IMR-90 (cell line): ENCODE measurements around the gene FHAD1. TPM values are rescaled to one million over a fixed set of nuclear protein-coding genes. Genes with fewer than 3 reads are reported as not detected.

ENCODE experiments used
- ATAC-seq: fragments of 200-7000 bp; cut with Tn5 transposase; 2 replicates; pipeline ENCODE4 v1.9.1; 2020; ENCODE audit warnings: low read depth, mild to moderate bottlenecking, moderate library complexity
- BruUV-seq: library from RNA; stranded (reverse); fragments of 400-500 nt; replicated peaks from 2 replicates; lab custom pipeline; 2021; lab: Mats Ljungman, UMichigan
- CTCF ChIA-PET: fragments of 300-600 bp; formaldehyde crosslinking; extraction: SDS; loops from one replicate; lab custom pipeline; 2021; ENCODE audit warnings: antibody characterized with exemption; lab: Yijun Ruan, JAX
- POLR2A ChIA-PET: fragments of 300-600 bp; sonication (Branson Sonifier 250); formaldehyde crosslinking; loops from one replicate; lab custom pipeline; 2022; ENCODE audit warnings: antibody characterized with exemption; ENCODE audit not compliant: unreplicated experiment; lab: Charles Lee
- DNase-seq: peaks from one replicate; pipeline ENCODE4 v3.0.0; 2013
- H2AFZ ChIP-seq: replicated peaks from 2 replicates; pipeline ENCODE3; 2013; ENCODE audit warnings: low read length, mild to moderate bottlenecking; ENCODE audit not compliant: poor library complexity
- H2AK5ac ChIP-seq: 2 replicates; pipeline ENCODE4 v1.6.1; 2013; ENCODE audit warnings: low read depth, low read length, inconsistent platforms
- H2AK9ac ChIP-seq: replicated peaks from 2 replicates; pipeline ENCODE3; 2013; ENCODE audit warnings: mild to moderate bottlenecking, low read depth, low read length, moderate library complexity; ENCODE audit not compliant: poor library complexity
- H2BK120ac ChIP-seq: 2 replicates; pipeline ENCODE4 v1.6.1; 2013; ENCODE audit warnings: low read depth, low read length, inconsistent platforms
- H2BK15ac ChIP-seq: 3 replicates; pipeline ENCODE4 v1.6.1; 2013; ENCODE audit warnings: low read depth, low read length, inconsistent platforms
- H2BK20ac ChIP-seq: 2 replicates; pipeline ENCODE4 v1.6.1; 2013; ENCODE audit warnings: low read depth, mild to moderate bottlenecking, inconsistent platforms, low read length, moderate library complexity
- H2BK5ac ChIP-seq: 2 replicates; pipeline ENCODE4 v1.6.1; 2013; ENCODE audit warnings: mild to moderate bottlenecking, low read depth, low read length, inconsistent platforms; ENCODE audit not compliant: poor library complexity, severe bottlenecking
- H3K14ac ChIP-seq: replicated peaks from 2 replicates; pipeline ENCODE4 v1.6.1; 2013; ENCODE audit warnings: low read depth, low read length, inconsistent platforms
- H3K18ac ChIP-seq: 2 replicates; pipeline ENCODE4 v1.6.1; 2013; ENCODE audit warnings: low read depth, low read length, control low read depth
- H3K23ac ChIP-seq: 2 replicates; pipeline ENCODE4 v1.6.1; 2013; ENCODE audit warnings: low read depth, low read length, inconsistent platforms
- H3K27ac ChIP-seq: 2 replicates; pipeline ENCODE4 v1.5.1; 2013; ENCODE audit warnings: mild to moderate bottlenecking, control low read depth, low read length; ENCODE audit not compliant: insufficient read depth
- H3K27me3 ChIP-seq: 2 replicates; pipeline ENCODE4 v1.6.1; 2013; ENCODE audit warnings: low read length; ENCODE audit not compliant: control insufficient read depth, insufficient read depth
- H3K36me3 ChIP-seq: 2 replicates; pipeline ENCODE4 v1.6.1; 2013; ENCODE audit warnings: low read length, mixed read lengths; ENCODE audit not compliant: control insufficient read depth, insufficient read depth
- H3K4ac ChIP-seq: 2 replicates; pipeline ENCODE4 v1.6.1; 2013; ENCODE audit warnings: low read depth, low read length, inconsistent platforms
- H3K4me1 ChIP-seq: 2 replicates; pipeline ENCODE4 v1.6.1; 2013; ENCODE audit warnings: low read length, mixed read lengths; ENCODE audit not compliant: control insufficient read depth, insufficient read depth
- H3K4me2 ChIP-seq: 2 replicates; pipeline ENCODE4 v1.6.1; 2013; ENCODE audit warnings: low read depth, mild to moderate bottlenecking, control low read depth, low read length, moderate library complexity
- H3K4me3 ChIP-seq: 2 replicates; pipeline ENCODE4 v1.5.1; 2013; ENCODE audit warnings: low read depth, mild to moderate bottlenecking, control low read depth, low read length, moderate library complexity; ENCODE audit not compliant: insufficient read depth
- H3K56ac ChIP-seq: 2 replicates; pipeline ENCODE4 v1.6.1; 2013; ENCODE audit warnings: low read length, inconsistent platforms; ENCODE audit not compliant: insufficient read depth; ENCODE audit errors: extremely low read depth
- H3K79me1 ChIP-seq, 2 experiments: 2 replicates each; pipeline ENCODE4 v1.6.1; 2013; ENCODE audit warnings: low read length in 2 of 2, inconsistent platforms in 1 of 2, low read depth in 1 of 2
- H3K9ac ChIP-seq: 2 replicates; pipeline ENCODE4 v1.6.1; 2013; ENCODE audit warnings: low read depth, low read length, control low read depth
- H3K9me1 ChIP-seq: 2 replicates; pipeline ENCODE4 v1.6.1; 2013; ENCODE audit warnings: low read length, inconsistent platforms; ENCODE audit not compliant: insufficient read depth
- H3K9me3 ChIP-seq: 2 replicates; pipeline ENCODE4 v1.6.1; 2013; ENCODE audit warnings: low read length; ENCODE audit not compliant: control insufficient read depth, insufficient read depth
- H4K20me1 ChIP-seq: 2 replicates; pipeline ENCODE4 v1.6.1; 2013; ENCODE audit warnings: low read length, inconsistent platforms; ENCODE audit not compliant: insufficient read depth
- H4K5ac ChIP-seq: 2 replicates; pipeline ENCODE4 v1.6.1; 2013; ENCODE audit warnings: mild to moderate bottlenecking, low read depth, low read length, control low read depth
- H4K8ac ChIP-seq, 2 experiments: 2 replicates each; pipeline ENCODE4 v1.6.1; 2013; ENCODE audit warnings: low read depth in 2 of 2, low read length in 2 of 2, control low read depth in 1 of 2, inconsistent platforms in 1 of 2
- H4K91ac ChIP-seq: 2 replicates; pipeline ENCODE4 v1.6.1; 2013; ENCODE audit warnings: low read depth, low read length, inconsistent platforms; ENCODE audit not compliant: insufficient read depth
- BHLHE40 ChIP-seq: fragments of 150-350 bp; IDR thresholded peaks from 2 replicates; pipeline ENCODE4 v1.6.1; 2016; ENCODE audit warnings: mild to moderate bottlenecking, low read depth, low read length
- CEBPB ChIP-seq: IDR thresholded peaks from 2 replicates; pipeline ENCODE4 v1.6.1; 2012; ENCODE audit warnings: low read depth, low read length, improper control_type of control experiment
- CHD1 ChIP-seq: IDR thresholded peaks from 2 replicates; pipeline ENCODE4 v1.6.1; 2012; ENCODE audit warnings: low read depth, low read length, improper control_type of control experiment
- FOS ChIP-seq: fragments of 150-350 bp; IDR thresholded peaks from 2 replicates; pipeline ENCODE4 v1.6.1; 2016; ENCODE audit warnings: low read depth, low read length
- MAFK ChIP-seq: IDR thresholded peaks from 2 replicates; pipeline ENCODE4 v1.6.1; 2012; ENCODE audit warnings: low read depth, low read length, improper control_type of control experiment
- MAZ ChIP-seq: IDR thresholded peaks from 2 replicates; pipeline ENCODE4 v1.6.1; 2012; ENCODE audit warnings: low read depth, mild to moderate bottlenecking, low read length, improper control_type of control experiment, moderate library complexity, borderline replicate concordance
- MXI1 ChIP-seq: IDR thresholded peaks from 2 replicates; pipeline ENCODE4 v1.6.1; 2012; ENCODE audit warnings: low read depth, mild to moderate bottlenecking, low read length, moderate library complexity, borderline replicate concordance
- NFE2L2 ChIP-seq: fragments of 150-350 bp; IDR thresholded peaks from 2 replicates; pipeline ENCODE4 v1.6.1; 2016; ENCODE audit warnings: low read depth, mild to moderate bottlenecking, low read length
- POLR2A ChIP-seq: IDR thresholded peaks from 2 replicates; pipeline ENCODE4 v1.6.1; 2012; ENCODE audit warnings: mild to moderate bottlenecking, low read depth, low read length
- RAD21 ChIP-seq: IDR thresholded peaks from 2 replicates; pipeline ENCODE4 v1.6.1; 2012; ENCODE audit warnings: low read length, improper control_type of control experiment
- RCOR1 ChIP-seq: IDR thresholded peaks from 2 replicates; pipeline ENCODE4 v1.6.1; 2012; ENCODE audit warnings: mild to moderate bottlenecking, low read length, improper control_type of control experiment; ENCODE audit not compliant: insufficient replicate concordance
- RFX5 ChIP-seq: IDR thresholded peaks from 2 replicates; pipeline ENCODE4 v1.8.0; 2012; ENCODE audit warnings: low read depth, mild to moderate bottlenecking, low read length, moderate library complexity
- SMC3 ChIP-seq: fragments of 150-350 bp; IDR thresholded peaks from 2 replicates; pipeline ENCODE4 v1.6.1; 2016; ENCODE audit warnings: low read depth, mild to moderate bottlenecking, antibody characterized with exemption, low read length, moderate library complexity
- WGBS, 2 experiments: methylation state at CpG; one replicate each; pipeline versions ENCODE4 v1.1.5 to v1.1.7; 2013; ENCODE audit warnings: missing lambda C conversion rate in 2 of 2; ENCODE audit not compliant: insufficient read length in 1 of 2; ENCODE audit errors: extremely low coverage in 2 of 2; 5-methylcytosine and 5-hydroxymethylcytosine counted together
- dilution Hi-C: fragments of 300-500 bp; cut with HindIII; formaldehyde crosslinking; loops from one replicate; pipeline ENCODE4 v1.14.3; 2018; ENCODE audit warnings: low sequenced_read_pairs; ENCODE audit not compliant: unreplicated experiment
- in situ Hi-C: fragments of 300-500 bp; cut with MboI; formaldehyde crosslinking; loops from 3 replicates; pipeline ENCODE4 v1.14.3; 2019; ENCODE audit warnings: low sequenced_read_pairs, inconsistent platforms, mixed read lengths
- intact Hi-C: fragments of 100-400 bp; cut with micrococcal nuclease; formaldehyde crosslinking; loops from 2 replicates; pipeline ENCODE4 v1.10.0; 2022
- polyA plus RNA-seq, 3 experiments: library from polyadenylated mRNA; depleted of rRNA; stranded (reverse); fragments of >200 nt; gene quantifications; 2 replicates each; pipeline ENCODE4 v1.2.3, GENCODE V29; 2012; ENCODE audit warnings: low replicate concordance in 1 of 3
- total RNA-seq: library from RNA; depleted of rRNA; stranded (reverse); fragments of >200 nt; gene quantifications from 2 replicates; pipeline ENCODE4 v1.2.3, GENCODE V29; 2012
- TF ChIP-seq, protein P1 (sequence below): fragments of 150-350 bp; IDR thresholded peaks from 2 replicates; pipeline ENCODE4 v1.6.1; 2017; ENCODE audit warnings: mild to moderate bottlenecking, antibody characterized with exemption, low read length, low read depth
- TF ChIP-seq, protein P2 (sequence below): conservative IDR thresholded peaks from 2 replicates; pipeline ENCODE4 v1.5.1; 2012; ENCODE audit warnings: mild to moderate bottlenecking, low read depth, low read length, improper control_type of control experiment
- TF ChIP-seq, protein P3 (sequence below): fragments of 150-350 bp; IDR thresholded peaks from 2 replicates; pipeline ENCODE4 v1.6.1; 2016; ENCODE audit warnings: low read depth, mild to moderate bottlenecking, low read length, moderate library complexity, borderline replicate concordance

FHAD1 gene
- total and polyA plus RNA-seq, 2 of the 4 experiments (the other 2 are of a cell fraction): not detected

DNA sequence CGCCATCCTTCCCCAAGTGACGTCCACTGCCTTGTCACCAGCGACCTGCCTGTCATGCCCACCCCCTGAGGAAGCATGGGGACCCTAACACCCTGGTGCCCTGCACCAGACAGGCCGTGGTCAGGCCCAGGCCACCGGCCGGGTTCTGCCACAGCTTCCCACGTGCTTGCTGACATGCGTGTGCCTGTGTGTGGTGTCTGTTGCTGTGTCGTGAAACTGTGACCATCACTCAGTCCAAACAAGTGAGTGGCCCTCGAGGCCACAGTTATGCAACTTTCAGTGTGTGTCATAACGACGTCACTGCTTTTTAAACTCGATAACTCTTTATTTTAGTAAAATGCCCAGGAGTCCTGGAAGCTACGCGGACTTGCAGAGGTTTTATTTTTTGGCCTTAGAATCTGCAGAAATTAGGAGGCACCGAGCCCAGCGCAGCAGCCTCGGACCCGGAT lies 182.7 kb downstream of the FHAD1 start:
- CTCF ChIA-PET: no interaction called here
- ATAC-seq (no peak), DNase-seq (peak; percentile 87)
- Histone ChIP-seq H2AFZ (peak overlapping the region; percentile 23), H3K4ac (peak overlapping the region; percentile 32; the same call in 1 of the 2 replicates), H3K4me1 (peaks cover 28% of the 10 kb centered on the region), H4K5ac (no peak overlapping the region), H3K79me1 (peaks cover 2 to 20% of the 10 kb centered on the region in 2 experiments; a peak in 1 of 4 replicates), H4K8ac (no peak overlapping the region), H2BK5ac (peak overlapping the region; percentile 29), H4K20me1 (peaks cover 7% of the 10 kb centered on the region), H3K27me3 (no peaks in the 10 kb centered on the region), H3K23ac (no peak overlapping the region), H3K4me2 (no peak overlapping the region), H2AK5ac (peak overlapping the region; percentile 0), H2BK15ac (no peak overlapping the region), H2BK20ac (no peak overlapping the region), H3K14ac (no peak overlapping the region), H3K56ac (no peak overlapping the region), H3K27ac (no peak overlapping the region), H3K9ac (no peak overlapping the region), H2BK120ac (no peak overlapping the region), H4K91ac (no peak overlapping the region), H2AK9ac (peak overlapping the region; percentile 60), H3K9me1 (peaks cover 14% of the 10 kb centered on the region), H3K4me3 (no peak overlapping the region), H3K9me3 (no peaks in the 10 kb centered on the region), H3K36me3 (peaks cover 7% of the 10 kb centered on the region), H3K18ac (no peak overlapping the region)
- POLR2A ChIA-PET: no interaction called here
- WGBS, 2 experiments: 40% methylated on average over 2 of the region's 19 CpGs; no CpG with 5 or more reads in 1 of the 2 experiments
- TF ChIP-seq, protein P1, sequence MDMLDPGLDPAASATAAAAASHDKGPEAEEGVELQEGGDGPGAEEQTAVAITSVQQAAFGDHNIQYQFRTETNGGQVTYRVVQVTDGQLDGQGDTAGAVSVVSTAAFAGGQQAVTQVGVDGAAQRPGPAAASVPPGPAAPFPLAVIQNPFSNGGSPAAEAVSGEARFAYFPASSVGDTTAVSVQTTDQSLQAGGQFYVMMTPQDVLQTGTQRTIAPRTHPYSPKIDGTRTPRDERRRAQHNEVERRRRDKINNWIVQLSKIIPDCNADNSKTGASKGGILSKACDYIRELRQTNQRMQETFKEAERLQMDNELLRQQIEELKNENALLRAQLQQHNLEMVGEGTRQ: peak; percentile 32; the same call in 1 of the 2 replicates
- TF ChIP-seq RAD21 (no peak), RFX5 (no peak), BHLHE40 (peak; percentile 71), MAFK (no peak), FOS (peak; percentile 43), SMC3 (no peak), POLR2A (no peak), MAZ (no peak), CEBPB (peak; percentile 97), CHD1 (no peak), MXI1 (0 out of 2 replicates have a peak, but pooled peaks have one; percentile 23), RCOR1 (no peak), NFE2L2 (0 out of 2 replicates have a peak, but pooled peaks have one; percentile 24)
- TF ChIP-seq, protein P2, sequence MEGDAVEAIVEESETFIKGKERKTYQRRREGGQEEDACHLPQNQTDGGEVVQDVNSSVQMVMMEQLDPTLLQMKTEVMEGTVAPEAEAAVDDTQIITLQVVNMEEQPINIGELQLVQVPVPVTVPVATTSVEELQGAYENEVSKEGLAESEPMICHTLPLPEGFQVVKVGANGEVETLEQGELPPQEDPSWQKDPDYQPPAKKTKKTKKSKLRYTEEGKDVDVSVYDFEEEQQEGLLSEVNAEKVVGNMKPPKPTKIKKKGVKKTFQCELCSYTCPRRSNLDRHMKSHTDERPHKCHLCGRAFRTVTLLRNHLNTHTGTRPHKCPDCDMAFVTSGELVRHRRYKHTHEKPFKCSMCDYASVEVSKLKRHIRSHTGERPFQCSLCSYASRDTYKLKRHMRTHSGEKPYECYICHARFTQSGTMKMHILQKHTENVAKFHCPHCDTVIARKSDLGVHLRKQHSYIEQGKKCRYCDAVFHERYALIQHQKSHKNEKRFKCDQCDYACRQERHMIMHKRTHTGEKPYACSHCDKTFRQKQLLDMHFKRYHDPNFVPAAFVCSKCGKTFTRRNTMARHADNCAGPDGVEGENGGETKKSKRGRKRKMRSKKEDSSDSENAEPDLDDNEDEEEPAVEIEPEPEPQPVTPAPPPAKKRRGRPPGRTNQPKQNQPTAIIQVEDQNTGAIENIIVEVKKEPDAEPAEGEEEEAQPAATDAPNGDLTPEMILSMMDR: no peak
- TF ChIP-seq, protein P3, sequence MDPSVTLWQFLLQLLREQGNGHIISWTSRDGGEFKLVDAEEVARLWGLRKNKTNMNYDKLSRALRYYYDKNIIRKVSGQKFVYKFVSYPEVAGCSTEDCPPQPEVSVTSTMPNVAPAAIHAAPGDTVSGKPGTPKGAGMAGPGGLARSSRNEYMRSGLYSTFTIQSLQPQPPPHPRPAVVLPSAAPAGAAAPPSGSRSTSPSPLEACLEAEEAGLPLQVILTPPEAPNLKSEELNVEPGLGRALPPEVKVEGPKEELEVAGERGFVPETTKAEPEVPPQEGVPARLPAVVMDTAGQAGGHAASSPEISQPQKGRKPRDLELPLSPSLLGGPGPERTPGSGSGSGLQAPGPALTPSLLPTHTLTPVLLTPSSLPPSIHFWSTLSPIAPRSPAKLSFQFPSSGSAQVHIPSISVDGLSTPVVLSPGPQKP: no peak
- no TSS peak for BruUV-seq
- dilution Hi-C loops (no loop called here), intact Hi-C loops (loop anchor here (2.0 kb wide), 2 partner anchors 157 to 277 kb away; partner anchors contain the start of gene TMEM51), in situ Hi-C loops (loop anchor here (5.0 to 10.0 kb wide), 2 partner anchors 102 to 275 kb away; partner anchors contain the start of gene TMEM51)
